Endothelial cell of umbilical vein (primary cell): Measurements from ENCODE around the gene KDM4B. TPM values are rescaled to one million over a fixed set of nuclear protein-coding genes. Genes with fewer than 3 reads are reported as not detected.

Experiments used
- BruUV-seq: library from RNA; stranded (reverse); fragments of 400-500 nt; replicated peaks from 2 replicates; lab custom pipeline; 2021; lab: Mats Ljungman, UMichigan
- CTCF ChIA-PET: fragments of 300-600, 350-600 bp; sonication (Branson Sonifier 250); formaldehyde crosslinking; loops from one replicate; lab custom pipeline; 2021; ENCODE audit warnings: antibody characterized with exemption, inconsistent platforms; lab: Charles Lee
- POLR2A ChIA-PET: fragments of 300-600, 350-600 bp; sonication (Branson Sonifier 250); formaldehyde crosslinking; loops from one replicate; lab custom pipeline; 2021; ENCODE audit warnings: antibody characterized with exemption, inconsistent platforms; lab: Charles Lee
- DNase-seq: peaks from one replicate; pipeline ENCODE4 v3.0.0-alpha.2; 2011; ENCODE audit warnings: low read depth, low spot score
- FAIRE-seq: peaks from 2 replicates; lab custom pipeline; 2011; peaks lifted over from hg19 to GRCh38; lab: Jason Lieb, UNC
- H2AFZ ChIP-seq: 2 replicates; pipeline ENCODE4 v1.6.0; 2012; ENCODE audit warnings: low read depth, low read length, control low read depth, inconsistent platforms
- H3K27ac ChIP-seq: 2 replicates; pipeline ENCODE4 v1.5.1; 2011; ENCODE audit warnings: low read depth, mild to moderate bottlenecking, control low read depth, low read length, moderate library complexity; ENCODE audit not compliant: insufficient read depth
- H3K27me3 ChIP-seq, 2 experiments: 2 replicates each; pipeline versions ENCODE4 v1.6.0 to v1.6.1; 2011; ENCODE audit warnings: low read length in 2 of 2, mixed read lengths in 1 of 2; ENCODE audit not compliant: control insufficient read depth in 2 of 2, insufficient read depth in 2 of 2
- H3K36me3 ChIP-seq, 2 experiments: 2 replicates in 1 of 2; 3 replicates in 1 of 2; pipeline ENCODE4 v1.5.1; 2011; ENCODE audit warnings: low read length in 2 of 2, mild to moderate bottlenecking in 1 of 2, moderate library complexity in 1 of 2; ENCODE audit not compliant: control insufficient read depth in 2 of 2, insufficient read depth in 2 of 2; ENCODE audit errors: extremely low read depth in 1 of 2
- H3K4me1 ChIP-seq: 3 replicates; pipeline ENCODE4 v1.5.1; 2011; ENCODE audit warnings: mild to moderate bottlenecking, low read length; ENCODE audit not compliant: control insufficient read depth, insufficient read depth; ENCODE audit errors: extremely low read depth
- H3K4me2 ChIP-seq: 2 replicates; pipeline ENCODE4 v1.6.1; 2011; ENCODE audit warnings: low read length, control low read depth, mixed read lengths; ENCODE audit not compliant: insufficient read depth
- H3K4me3 ChIP-seq, 3 experiments: fragments of 200-600 bp in 1 of 3; sonication (generic), shearing (Covaris generic) in 1 of 3; replicated peaks in 1 of 3; 2 replicates each; pipeline ENCODE4 v1.5.1; 2011 to 2016; ENCODE audit warnings: control low read depth in 3 of 3, low read length in 3 of 3, mild to moderate bottlenecking in 2 of 3, inconsistent platforms in 1 of 3, low read depth in 1 of 3, moderate library complexity in 1 of 3; ENCODE audit not compliant: insufficient read depth in 1 of 3
- H3K79me2 ChIP-seq: 2 replicates; pipeline ENCODE4 v1.6.0; 2012; ENCODE audit warnings: low read length, inconsistent platforms; ENCODE audit not compliant: control insufficient read depth, insufficient read depth
- H3K9ac ChIP-seq: replicated peaks from 2 replicates; pipeline ENCODE3; 2011; ENCODE audit warnings: low read length, control low read depth; ENCODE audit not compliant: insufficient read depth; ENCODE audit errors: extremely low read depth
- H3K9me1 ChIP-seq: replicated peaks from 3 replicates; pipeline ENCODE4 v1.6.0; 2011; ENCODE audit warnings: mild to moderate bottlenecking, low read length; ENCODE audit not compliant: control insufficient read depth, insufficient read depth; ENCODE audit errors: extremely low read depth
- H3K9me3 ChIP-seq: replicated peaks from 2 replicates; pipeline ENCODE4 v1.5.1; 2012; ENCODE audit warnings: low read length, inconsistent platforms; ENCODE audit not compliant: control insufficient read depth, insufficient read depth
- H4K20me1 ChIP-seq: replicated peaks from 2 replicates; pipeline ENCODE3; 2011; ENCODE audit warnings: mild to moderate bottlenecking, low read length; ENCODE audit not compliant: control insufficient read depth, insufficient read depth; ENCODE audit errors: extremely low read depth
- EZH2 ChIP-seq: IDR thresholded peaks from 2 replicates; pipeline ENCODE4 v1.6.1; 2012; ENCODE audit warnings: borderline replicate concordance, low read depth, mild to moderate bottlenecking, moderate library complexity, low read length, inconsistent platforms; ENCODE audit not compliant: severe bottlenecking
- FOS ChIP-seq: IDR thresholded peaks from 2 replicates; pipeline ENCODE4 v1.6.1; 2011; ENCODE audit warnings: mild to moderate bottlenecking, low read length, moderate library complexity, borderline replicate concordance; ENCODE audit not compliant: insufficient read depth
- JUN ChIP-seq: IDR thresholded peaks from 2 replicates; pipeline ENCODE4 v1.6.1; 2011; ENCODE audit warnings: borderline replicate concordance, low read depth; ENCODE audit not compliant: insufficient read length, insufficient read depth
- MYC ChIP-seq: IDR thresholded peaks from one replicate; pipeline ENCODE4 v1.6.1; 2011; ENCODE audit warnings: mild to moderate bottlenecking, low read depth, low read length
- POLR2A ChIP-seq: IDR thresholded peaks from 2 replicates; pipeline ENCODE4 v1.6.1; 2012; ENCODE audit warnings: low read depth, mild to moderate bottlenecking, control low read depth, low read length
- POLR2AphosphoS5 ChIP-seq: IDR thresholded peaks from 2 replicates; pipeline ENCODE4 v1.6.1; 2012; ENCODE audit warnings: low read depth, mild to moderate bottlenecking, control low read depth, low read length, moderate library complexity; ENCODE audit not compliant: insufficient read depth
- dilution Hi-C: fragments of 300-500 bp; cut with MboI; formaldehyde crosslinking; loops from one replicate; pipeline ENCODE4 v1.15.0; 2019; ENCODE audit warnings: low sequenced_read_pairs; ENCODE audit not compliant: extremely low pct_ligation_motif_present
- intact Hi-C: fragments of 100-400 bp; cut with micrococcal nuclease; formaldehyde crosslinking; loops from one replicate; pipeline ENCODE4 v1.10.0; 2022
- polyA plus RNA-seq, 4 experiments: library from polyadenylated mRNA; depleted of rRNA in 3 of 4; stranded (reverse) in 3 of 4; unstranded in 1 of 4; fragments of >200 nt; gene quantifications; 2 replicates each; pipeline versions ENCODE4 v1.2.1 to v1.2.3, GENCODE V29; 2011 to 2012; ENCODE audit warnings: missing spikeins in 1 of 4
- total RNA-seq: library from RNA; stranded (reverse); gene quantifications from 2 replicates; pipeline ENCODE4 v1.2.3, GENCODE V29; 2021
- TF ChIP-seq, protein P1 (sequence below): IDR thresholded peaks from 2 replicates; pipeline ENCODE4 v1.6.1; 2011; ENCODE audit not compliant: insufficient read depth, insufficient read length
- TF ChIP-seq, protein P2 (sequence below), 2 donors: IDR thresholded peaks; 1 replicate in 1 of 2; 2 replicates in 1 of 2; pipeline ENCODE4 v1.5.1; 2011; ENCODE audit warnings: low read length in 2 of 2, mild to moderate bottlenecking in 2 of 2, moderate library complexity in 2 of 2, control low read depth in 1 of 2, inconsistent platforms in 1 of 2, low read depth in 1 of 2; ENCODE audit not compliant: insufficient read depth in 1 of 2; ENCODE audit errors: extremely low read depth in 1 of 2

The KDM4B gene
- total and polyA plus RNA-seq, 2 donors (not counting 3 experiments of a cell fraction or from before 2014, with no cell fraction given): 12.4 to 37.2 TPM

DNA sequence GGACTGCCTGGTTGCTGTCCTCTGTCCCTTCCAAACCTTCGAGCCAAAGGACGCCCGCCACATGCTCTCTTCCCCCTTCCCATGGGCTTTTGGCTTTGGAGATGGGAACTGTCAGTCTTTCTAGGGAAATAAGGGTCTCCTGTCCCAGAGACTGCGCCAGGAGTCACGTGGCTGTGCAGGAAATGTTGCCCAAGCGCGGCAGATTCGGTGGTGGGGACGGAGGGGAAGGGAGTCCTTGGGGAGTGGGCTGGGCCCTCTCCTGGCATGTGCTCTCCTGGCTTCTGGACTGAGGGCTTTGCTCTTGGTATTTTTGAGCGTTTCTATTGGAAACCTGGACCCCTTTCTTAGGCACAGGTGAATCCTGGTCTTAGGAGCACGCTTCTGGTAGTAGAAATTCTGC, 103.2 kb downstream of the KDM4B start:
- no peak overlapping the region for H3K4me3 ChIP-seq
- dilution Hi-C loops (no loop called here), intact Hi-C loops (no loop called here)
- no peak overlapping the region for H3K9ac ChIP-seq
- H3K9me1 ChIP-seq: no peaks in the 10 kb centered on the region
- H3K79me2 ChIP-seq: no peaks in the 10 kb centered on the region
- CTCF ChIA-PET: interaction anchor here (0.9 kb wide), 1 partner anchor 24 kb away, joined by 3 read pairs; no protein-coding TSS in a partner anchor
- no peaks in the 10 kb centered on the region for H3K9me3 ChIP-seq
- no peak overlapping the region for H3K4me2 ChIP-seq
- H3K27ac ChIP-seq: no peak overlapping the region
- TF ChIP-seq JUN (no peak), EZH2 (no peak), POLR2AphosphoS5 (no peak), FOS (no peak), MYC (no peak), POLR2A (no peak)
- TF ChIP-seq, protein P1, sequence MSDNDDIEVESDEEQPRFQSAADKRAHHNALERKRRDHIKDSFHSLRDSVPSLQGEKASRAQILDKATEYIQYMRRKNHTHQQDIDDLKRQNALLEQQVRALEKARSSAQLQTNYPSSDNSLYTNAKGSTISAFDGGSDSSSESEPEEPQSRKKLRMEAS: no peak
- TF ChIP-seq, protein P2, sequence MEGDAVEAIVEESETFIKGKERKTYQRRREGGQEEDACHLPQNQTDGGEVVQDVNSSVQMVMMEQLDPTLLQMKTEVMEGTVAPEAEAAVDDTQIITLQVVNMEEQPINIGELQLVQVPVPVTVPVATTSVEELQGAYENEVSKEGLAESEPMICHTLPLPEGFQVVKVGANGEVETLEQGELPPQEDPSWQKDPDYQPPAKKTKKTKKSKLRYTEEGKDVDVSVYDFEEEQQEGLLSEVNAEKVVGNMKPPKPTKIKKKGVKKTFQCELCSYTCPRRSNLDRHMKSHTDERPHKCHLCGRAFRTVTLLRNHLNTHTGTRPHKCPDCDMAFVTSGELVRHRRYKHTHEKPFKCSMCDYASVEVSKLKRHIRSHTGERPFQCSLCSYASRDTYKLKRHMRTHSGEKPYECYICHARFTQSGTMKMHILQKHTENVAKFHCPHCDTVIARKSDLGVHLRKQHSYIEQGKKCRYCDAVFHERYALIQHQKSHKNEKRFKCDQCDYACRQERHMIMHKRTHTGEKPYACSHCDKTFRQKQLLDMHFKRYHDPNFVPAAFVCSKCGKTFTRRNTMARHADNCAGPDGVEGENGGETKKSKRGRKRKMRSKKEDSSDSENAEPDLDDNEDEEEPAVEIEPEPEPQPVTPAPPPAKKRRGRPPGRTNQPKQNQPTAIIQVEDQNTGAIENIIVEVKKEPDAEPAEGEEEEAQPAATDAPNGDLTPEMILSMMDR (IDR thresholded peaks at IDR 0.05; ENCODE audit: extremely low read depth in 1 of 2, insufficient read depth in 1 of 2, low read depth in 1 of 2, low read length in 2 of 2): no peak
- no peaks in the 10 kb centered on the region for H4K20me1 ChIP-seq
- H3K4me1 ChIP-seq: no peaks in the 10 kb centered on the region
- peaks cover 0 to 16% of the 10 kb centered on the region in 2 experiments for H3K36me3 ChIP-seq
- no peak overlapping the region for H2AFZ ChIP-seq
- FAIRE-seq (no peak), DNase-seq (no peak)
- no peaks in the 10 kb centered on the region for H3K27me3 ChIP-seq
- POLR2A ChIA-PET: no interaction called here
- no TSS peak for BruUV-seq
